HG02588 (cell line): ENCODE measurements around the gene ASB6.
"Not testable (repeated sequence)": the region's sequence is repeated elsewhere in the genome, so short reads cannot be mapped to it uniquely, and the experiment has no call there.

Source experiments
- ATAC-seq: cut with Tn5 transposase; IDR thresholded peaks from one replicate; pipeline ENCODE4 v1.9.1; 2021; ENCODE audit warnings: mild to moderate bottlenecking, moderate library complexity; ENCODE audit not compliant: unreplicated experiment

Gene ASB6

DNA sequence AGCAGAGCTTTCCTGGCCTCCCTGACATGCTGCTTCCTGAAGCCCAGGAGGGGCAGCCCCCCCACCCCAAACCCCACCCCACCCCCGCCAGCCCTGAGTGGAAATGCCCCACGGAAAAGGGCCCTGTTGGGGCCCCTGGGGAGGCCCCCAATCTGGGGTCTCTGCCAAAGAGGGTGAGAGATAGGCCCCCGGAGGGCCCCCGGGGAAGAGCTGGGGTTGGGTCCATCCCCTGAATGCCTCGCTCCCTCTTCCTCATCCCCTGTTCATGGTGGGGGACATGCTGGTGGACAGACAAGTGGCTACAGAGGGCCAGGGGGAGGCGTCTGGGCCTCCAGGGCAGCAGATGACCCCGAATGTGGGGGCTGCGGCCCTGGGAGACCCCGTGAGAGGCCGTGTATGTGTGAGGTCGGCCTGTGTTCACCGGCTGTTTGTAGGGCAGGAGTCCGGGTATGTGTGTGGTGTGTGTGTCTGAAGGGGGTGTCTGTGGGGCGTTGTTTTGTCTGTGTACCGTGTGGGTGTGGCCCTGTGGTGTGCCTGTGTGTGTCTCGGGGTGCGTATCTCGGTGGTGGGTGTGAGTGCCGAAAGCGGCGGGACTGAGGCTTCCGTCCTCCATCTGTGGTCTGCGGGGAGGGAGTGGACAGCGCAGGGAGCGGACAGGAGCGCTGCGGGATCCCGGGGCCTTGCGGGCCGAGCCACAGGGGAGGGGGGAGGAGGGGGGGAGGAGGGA, 32.3 kb downstream of the ASB6 start:
- no peak for ATAC-seq

GRCh38 chr9:129608561-129609481, 33.1 kb downstream of the ASB6 start:
- ATAC-seq: no peak

- no peak for ATAC-seq
Measured at GRCh38 chr9:129607027-129607387, 34.9 kb downstream of the ASB6 start.

DNA sequence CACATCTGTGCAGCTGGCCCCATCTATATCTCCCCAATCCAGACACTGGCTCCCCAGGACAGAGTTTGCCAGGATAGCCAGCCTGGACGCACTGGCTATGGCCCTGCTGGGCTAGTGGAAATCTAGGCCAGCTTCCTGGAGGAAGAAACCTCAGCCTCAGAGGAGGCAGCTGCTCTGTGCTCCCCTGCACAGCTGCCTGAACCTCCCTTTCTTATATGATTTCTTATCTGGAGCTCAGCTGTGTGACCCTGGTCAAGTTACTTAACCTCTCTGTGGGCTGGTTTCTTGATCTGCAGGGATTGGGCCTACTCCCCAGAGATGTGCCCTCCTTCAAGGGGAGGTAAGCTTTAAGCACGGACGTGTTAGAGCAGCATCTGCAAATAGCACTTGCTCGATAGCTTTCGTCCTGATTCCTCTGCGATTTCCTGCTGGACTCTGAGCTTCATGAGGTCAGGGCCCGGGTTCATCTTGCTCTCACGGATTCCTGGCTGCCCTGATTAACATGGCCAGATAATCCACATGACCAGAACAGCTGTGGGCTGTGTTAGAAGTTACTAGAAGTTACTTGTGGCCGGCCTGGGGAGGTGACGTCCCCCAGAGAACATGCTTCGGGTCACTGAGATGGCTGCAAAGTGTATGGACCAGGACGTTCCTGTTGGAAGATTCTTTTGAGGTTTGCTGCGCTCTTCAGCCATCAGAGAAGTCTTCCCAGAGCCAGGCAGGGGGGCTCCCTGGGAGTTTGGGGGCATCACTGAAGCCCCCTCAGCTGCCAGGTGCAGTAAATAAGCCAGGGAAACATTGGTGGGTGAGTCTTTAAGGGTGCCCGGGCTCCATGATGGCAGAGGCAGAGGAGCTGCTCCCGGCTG, 35.6 kb downstream of the ASB6 start:
- no peak for ATAC-seq

DNA sequence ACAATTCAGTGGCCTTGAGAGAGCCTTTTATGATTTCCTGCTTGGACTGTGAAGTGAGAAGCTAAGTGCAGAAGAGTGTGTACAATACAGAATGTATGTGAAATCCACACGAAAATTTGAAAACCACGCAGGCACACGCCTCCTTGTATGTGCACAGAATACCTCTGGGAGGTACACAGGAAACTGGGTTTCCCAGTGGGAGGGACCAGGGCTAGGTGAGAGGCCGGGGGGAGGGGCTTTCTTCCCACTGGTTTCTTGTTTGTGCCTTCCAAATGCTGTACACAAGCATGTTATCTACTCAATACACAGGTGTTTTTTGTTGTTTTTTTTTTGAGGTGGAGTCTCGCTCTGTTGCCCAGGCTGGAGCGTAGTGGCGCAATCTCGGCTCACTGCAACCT, 37.2 kb downstream of the ASB6 start:
- no peak for ATAC-seq

DNA sequence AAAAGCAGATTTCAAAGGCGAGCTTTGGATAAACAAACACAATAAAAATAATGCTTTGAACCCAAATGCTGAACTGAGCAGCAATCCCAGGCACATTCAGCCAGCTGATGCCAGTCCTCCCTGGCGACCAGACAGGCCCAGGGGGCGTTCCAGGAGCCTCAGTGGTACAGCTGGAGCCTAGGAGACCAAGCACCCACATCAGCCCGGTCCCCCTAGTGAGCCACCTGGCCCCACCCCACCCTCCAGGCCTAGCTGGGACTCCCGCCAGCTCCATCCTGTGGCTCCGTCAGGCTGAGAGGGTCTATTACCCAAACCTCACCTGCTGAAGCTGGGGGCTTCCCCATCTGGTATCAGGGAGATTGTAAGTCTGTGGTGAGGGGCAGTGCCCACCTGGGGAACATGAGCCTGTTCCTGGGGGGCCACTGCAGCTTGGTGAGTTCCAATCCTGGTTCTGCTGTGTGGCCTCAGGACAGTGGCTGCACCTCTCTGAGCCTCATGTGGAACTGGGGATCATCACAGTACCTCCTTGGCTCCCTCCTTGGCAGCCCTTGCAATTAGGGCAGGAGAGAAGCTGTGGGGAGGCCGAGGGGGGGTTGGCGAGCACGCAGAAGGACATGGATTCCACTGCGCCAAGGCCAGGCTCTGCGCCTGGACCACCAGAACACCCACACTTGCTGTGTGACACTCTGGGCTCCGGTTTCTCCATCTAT, 37.7 kb downstream of the ASB6 start:
- ATAC-seq: no peak

DNA sequence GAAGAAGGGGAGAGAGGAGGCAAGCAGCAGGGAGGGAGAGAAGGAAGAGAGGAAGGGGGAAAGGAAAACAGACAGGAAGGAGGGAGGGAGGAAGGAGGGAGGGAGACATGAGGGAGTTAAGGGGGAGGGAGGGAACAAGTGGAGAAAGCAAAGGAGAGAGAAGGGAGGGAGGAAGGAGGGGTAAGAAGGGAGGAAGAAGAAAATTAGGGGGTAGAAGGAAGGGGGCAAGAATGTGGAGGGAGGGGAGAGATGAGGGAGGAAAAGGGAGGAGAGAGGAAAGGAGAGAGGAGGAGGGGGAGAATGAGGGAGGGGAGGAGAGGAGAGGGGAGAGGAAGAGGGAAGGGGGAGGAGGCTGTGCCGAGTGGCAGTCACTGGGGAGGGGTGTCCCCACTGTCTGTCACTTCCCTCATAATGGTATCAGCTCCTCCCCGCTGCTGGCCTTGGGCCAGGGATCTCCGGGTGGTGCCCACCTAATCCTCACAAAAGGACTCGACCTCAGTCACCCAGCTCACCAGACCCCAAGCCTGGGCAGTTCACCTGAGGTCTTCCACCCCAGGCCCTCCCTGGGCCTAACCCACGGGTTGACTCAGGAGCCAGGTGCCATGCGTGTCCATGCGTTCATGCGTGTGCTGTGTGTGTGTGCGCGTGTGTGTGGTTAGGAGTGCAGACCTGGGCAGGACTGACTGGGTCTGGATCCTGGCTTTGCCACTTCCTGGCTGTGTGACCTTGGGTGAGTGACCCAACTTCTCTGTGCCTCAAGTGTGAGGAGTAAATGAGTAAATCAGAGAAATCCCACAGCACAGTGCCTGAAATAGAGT, 39.1 kb downstream of the ASB6 start:
- ATAC-seq: no peak

- no peak for ATAC-seq
Measured at GRCh38 chr9:129601082-129601674, 40.8 kb downstream of the ASB6 start.

DNA sequence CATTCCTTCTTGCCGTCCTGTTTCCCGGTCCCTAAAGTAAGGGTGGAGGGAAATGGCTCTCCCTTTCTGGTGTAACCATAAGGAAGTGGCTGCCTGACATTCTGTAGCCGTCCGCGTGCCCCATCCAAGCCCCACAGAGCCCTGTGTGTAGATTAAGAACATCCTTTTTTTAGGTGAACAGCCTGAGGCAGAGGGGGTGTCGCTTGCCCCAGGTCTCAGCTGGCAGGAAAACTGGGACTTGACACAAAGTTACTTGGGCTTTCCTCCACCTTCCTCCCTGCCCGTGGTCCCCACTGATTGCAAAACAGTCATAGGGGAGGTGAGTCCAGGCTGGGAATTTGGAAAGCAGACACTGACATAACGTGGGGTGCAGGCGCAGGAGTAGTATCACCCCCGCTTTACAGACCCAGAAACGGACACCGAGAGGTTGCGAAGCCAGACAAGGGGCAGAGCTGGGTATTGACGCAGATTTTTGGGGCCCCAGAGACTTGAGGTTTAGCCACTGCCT, 43.8 kb downstream of the ASB6 start:
- no peak for ATAC-seq

- no peak for ATAC-seq
Measured at GRCh38 chr9:129597355-129598088, 44.4 kb downstream of the ASB6 start.

DNA sequence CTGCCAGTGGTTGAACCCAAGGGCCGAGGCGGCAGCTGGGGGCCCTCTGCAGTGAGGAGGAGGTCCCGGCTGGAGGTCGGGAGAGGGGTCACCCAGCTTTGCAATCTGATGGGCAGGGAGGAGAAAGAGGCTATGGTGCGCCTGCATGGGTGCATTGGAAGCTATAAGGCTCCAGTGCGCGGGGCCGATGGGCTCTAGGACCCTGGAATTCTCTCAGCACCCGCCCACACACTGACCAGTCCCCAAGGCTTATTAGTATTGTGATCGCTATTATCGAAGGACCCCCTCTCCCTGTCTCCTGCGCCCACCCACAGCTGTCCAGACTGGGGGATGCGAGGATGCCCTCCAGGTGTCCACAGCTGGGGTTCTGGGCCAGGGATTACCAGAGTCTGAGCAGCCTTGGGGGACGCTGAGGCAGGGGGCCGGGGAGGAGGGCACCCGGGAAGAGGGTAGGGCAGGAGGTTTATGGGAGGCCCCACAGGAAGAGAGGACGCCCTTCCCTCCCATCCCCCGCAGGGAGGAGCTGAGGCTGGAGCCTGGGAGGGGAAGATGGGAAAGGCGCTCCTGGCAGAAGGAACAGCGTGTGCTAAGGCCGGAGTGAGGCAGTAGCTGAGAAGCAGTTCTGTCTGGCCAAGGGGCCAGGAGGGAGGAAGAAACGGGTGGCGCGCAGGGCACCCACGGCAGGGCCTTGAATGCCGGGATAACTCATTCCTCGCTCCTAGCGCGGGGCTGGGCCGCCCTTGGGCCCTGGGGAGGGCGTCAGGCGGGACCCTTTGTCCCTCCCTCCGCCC, 45.2 kb downstream of the ASB6 start:
- no peak for ATAC-seq

DNA sequence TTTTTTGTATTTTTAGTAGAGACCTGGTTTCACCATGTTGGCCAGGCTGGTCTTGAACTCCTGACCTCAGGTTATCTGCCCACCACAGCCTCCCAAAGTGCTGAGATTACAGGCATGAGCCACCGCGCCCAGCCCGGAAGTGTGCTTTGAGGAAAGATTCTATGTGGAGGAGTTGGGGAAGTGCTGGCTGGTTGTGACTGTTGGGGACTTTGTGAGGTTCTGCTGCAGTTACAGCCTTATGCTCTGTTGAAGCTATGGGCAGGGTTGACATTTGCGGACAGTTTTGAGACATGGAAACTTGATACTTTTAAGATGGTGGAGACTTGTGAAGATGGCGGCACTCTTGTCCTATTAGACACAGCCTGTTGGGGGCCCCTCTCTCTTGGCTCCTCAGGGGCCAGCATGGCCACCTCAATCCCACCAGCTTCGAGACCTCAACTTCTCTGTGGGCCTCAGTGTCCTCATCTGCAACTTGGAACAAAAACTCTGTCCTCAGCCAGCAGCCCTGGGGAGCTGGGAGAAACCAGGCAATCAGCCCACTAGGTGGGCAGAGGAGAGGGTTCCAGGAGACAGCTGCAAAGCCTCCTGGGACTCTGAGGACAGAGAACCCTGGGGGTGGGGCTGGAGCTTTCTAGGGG, 45.9 kb downstream of the ASB6 start:
- no peak for ATAC-seq

DNA sequence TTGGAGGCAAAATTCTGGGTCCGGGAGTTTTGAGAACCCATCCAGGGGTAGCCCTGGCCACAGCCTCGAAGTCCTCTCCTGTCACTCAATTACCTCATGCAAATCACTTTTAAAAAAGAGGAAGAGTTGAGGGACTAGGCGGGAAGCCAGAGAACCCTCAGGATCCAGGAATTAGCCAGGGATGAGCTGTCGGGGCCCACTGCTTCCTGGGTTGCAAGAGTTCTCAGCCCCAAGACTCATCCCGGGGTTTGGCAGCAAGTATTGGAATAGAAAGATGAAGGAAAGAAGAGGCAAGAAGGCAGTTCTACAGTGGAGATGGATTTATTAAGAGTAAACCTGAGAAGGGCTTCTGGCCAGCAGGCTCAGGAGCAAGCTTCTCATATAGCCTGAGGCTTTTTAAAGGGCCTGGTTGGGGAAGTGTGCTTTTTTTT, 46.6 kb downstream of the ASB6 start:
- ATAC-seq: no peak

GRCh38 chr9:129594632-129595031, 47.3 kb downstream of the ASB6 start:
- ATAC-seq: no peak

DNA sequence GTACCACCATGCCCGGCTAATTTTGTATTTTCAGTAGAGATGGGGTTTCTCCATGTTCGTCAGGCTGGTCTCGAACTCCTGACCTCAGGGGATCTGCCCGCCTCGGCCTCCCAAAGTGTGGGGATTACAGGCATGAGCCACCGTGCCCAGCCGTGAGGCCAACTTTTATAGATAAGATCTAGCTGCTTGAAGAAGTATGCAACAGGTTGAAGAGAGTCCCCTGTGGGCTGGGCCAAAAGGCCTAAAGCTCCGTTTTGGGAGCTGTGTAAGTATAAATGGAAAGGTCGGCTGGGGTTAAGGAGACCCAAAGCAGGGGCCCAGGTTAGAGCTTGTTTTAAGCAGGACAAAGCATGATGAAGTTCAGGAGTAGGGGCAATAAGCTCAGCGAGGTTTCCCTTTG, 49.2 kb downstream of the ASB6 start:
- not testable (repeated sequence) for ATAC-seq

- no peak for ATAC-seq
Measured at GRCh38 chr9:129591916-129592315, 50.0 kb downstream of the ASB6 start.

DNA sequence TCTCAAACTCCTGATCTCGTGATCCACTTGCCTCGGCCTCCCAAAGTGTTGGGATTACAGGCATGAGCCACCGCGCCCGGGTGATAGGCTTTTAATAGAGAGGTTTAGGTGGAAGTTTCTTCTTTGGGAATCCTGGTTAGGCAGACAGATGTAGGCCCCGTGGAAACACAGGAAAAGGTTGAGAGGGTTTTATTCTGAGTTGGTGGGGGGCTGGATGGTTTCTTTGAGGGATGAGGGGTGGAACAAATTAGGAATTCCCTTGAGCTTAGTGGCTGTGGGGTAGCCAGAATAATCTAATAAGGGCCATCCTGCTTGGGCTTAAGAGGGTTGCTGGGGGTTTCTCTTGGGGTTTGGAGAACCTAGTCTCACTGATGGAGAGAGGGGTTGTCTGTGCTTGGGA, 51.5 kb downstream of the ASB6 start:
- ATAC-seq: no peak
